HG03457 (cell line): ENCODE measurements around the gene ABCC9.

ENCODE experiments used
- ATAC-seq: cut with Tn5 transposase; IDR thresholded peaks from one replicate; pipeline ENCODE4 v1.9.1; 2021; ENCODE audit warnings: moderate number of reproducible peaks; ENCODE audit not compliant: unreplicated experiment

Gene ABCC9

DNA sequence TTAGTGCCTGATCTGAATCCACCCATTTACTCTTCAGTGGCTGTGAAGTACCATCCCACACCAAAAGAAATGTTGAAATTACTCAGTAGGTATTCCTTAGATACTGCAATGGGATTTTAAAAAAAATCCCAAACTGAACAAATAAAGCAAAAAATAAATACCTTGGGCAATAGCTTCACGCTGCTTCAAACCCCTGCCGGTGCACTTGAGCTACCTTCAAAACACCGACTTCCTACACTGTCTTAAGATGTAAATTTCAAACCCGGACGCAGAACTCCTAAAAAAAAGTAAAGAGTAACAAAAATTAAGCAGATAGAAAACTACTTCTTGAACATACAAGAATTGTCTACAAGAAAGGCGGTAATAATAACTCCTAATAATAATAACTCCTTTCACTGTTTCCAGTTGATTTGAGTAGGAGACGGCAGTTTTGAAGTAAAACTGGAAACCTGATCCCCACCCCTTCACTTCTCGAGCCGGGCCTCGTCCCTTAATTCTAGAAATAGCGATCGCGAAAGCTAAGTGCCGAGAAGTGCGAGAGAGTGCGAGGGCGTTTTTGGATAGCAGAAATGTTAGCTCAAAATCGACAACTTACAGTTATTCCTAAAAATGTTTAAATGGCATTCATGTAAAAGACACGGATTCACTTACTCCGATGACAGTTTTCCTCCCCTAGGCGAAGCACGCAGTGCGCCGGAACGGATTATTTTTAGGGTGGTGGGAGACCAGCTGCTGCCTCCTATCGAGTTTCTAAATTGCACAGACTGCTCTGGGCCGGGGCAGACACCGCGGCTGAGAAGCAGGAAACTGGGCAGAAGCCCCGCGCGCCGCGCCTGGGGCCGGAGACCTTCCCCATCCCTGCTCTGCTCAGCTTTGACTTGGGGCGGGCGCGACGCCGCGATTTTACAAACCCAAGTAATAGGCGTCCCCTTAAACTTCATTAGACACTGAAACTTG lies at the start of gene ABCC9:
ABCC9 (minus strand) TSS at position 878 of the 957 bp plus-strand sequence. CDS start 4,752 bp downstream, outside the sequence.
- ATAC-seq, result no peak

DNA sequence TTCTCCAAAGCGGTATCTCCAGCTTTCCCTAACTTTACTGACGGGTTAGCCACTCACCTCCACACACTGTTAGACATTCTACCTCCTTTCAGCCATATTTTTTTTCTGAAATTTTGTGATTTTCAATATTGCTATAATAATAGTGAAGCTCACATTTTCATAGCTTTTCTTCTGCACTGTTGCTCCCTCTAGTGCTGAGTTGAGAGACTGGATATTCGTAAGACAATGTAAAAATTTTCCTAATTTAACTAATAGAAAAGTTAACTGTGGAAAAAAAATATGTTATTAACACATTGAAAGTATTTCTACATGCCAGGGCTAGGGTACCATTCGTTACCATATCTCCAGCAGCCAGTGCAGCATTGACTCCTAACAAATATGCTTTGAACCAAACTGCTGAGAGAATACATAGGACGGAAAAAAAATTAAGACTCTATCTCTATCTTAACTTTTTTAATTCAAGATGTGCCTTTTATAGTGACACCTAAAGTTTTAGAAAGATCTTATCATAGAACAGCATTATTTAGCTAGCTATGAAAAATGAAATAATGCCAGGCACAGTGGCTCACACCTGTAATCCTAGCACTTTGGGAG lies 48.7 kb upstream of the ABCC9 start:
- ATAC-seq, result no peak

DNA sequence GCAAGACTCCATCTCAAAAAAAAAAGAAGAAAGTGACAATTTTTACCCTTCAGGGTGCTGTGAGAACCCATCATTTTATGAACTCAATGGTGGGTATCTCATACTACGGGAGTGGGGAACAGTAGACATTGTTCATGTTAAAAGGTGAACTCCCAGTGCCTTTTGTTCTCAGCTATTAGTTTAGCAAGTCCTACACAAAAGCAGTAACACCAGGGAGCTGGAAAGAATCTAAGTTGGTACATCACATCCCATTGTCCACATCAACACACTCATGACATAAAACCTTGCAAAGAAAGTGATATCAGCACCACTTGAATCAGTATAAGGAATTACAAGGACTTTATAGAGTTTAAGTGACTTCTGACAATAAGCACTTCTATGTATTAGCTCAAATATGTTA lies 47.4 kb upstream of the ABCC9 start:
- no peak for ATAC-seq

DNA sequence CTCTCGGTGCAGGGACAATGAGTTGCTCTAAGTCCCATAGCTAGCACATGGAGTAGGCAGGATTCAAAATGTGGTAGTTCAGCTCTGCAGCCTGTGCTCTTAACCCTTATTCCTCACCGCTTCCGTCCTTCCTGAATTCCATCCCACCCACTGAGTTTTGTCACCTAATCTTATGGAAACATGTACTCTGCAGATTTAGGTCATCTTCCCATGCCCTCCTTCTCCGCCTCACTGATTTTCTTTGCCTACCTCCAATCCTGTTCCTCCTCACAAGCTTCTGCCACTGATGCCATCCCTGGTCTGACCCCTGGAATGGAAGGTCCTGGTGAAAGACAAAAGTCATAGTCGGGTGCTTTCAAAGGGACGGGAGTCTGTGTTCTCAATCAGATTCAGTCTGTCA lies 46.5 kb upstream of the ABCC9 start:
- ATAC-seq, result no peak

DNA sequence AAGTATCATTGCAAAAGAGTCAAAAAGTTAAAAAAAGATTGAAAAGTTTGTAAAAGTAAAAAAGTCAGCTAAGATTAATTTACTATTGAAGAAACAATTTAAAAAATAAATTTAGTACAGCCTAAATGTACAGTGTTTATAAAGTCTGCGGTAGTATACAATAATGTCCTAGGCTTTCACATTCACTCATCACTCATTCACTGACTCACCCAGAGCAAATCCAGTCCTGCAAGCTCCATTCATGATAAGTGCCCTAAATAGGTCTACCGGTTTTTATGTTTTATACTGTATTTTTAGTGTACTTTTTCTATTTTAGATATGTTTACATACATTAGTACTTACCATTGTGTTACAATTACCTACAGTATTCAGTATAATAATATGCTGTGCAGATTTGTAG lies 43.9 kb upstream of the ABCC9 start:
- no peak for ATAC-seq

DNA sequence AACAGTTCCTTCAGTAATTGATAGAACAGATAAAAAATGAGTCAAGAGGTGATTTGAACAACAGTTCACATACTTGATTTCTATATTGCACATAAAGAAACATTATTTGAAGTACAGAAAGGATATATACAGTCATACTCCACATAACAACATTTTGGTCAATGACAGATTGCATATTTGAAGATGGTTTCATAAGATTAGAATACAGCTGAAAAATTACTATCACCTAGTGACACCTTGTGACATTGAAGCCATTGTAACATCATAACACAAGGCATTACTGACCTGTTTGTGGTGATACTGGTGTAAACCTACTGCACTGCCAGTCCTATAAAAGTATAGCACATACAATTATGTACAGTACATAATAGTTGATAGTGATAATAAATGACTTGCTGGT lies 43.1 kb upstream of the ABCC9 start:
- no peak for ATAC-seq

DNA sequence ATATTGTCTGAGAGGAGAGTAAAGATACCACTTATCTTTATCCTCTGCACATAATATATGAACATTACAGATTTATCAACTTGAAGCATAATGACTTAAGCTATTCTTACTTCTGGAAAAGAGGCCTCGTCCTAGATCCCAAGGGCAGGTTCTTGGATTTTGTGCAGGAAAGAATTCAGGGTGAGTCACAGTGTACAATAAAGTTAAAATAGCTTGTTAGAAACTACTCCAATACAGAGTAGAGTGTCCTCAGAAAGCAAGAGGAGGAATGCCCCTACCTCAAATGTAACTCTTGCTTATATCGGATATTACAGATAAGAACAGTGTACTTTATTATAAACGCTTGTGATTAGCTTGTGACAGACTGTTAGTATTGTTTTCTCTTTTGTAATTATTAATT lies 41.9 kb upstream of the ABCC9 start:
- no peak for ATAC-seq

DNA sequence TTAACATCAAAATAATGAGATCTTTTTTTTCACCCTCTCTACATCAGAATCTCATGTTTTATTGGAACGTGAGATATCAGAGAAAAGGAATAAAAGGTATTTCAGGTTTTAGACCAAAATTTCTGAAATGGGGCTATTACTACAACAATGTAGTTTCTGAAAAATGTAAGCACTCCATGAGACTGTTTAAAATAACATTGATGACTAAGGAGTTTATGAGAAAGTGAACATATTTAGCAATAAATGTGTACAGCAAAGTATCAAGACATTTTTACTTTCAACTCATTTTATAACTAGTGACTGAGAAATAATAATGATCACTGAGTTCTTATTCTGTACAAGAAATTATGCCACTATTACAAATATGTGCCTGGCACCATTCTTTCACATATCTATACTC lies 39.3 kb upstream of the ABCC9 start:
- ATAC-seq, result no peak

DNA sequence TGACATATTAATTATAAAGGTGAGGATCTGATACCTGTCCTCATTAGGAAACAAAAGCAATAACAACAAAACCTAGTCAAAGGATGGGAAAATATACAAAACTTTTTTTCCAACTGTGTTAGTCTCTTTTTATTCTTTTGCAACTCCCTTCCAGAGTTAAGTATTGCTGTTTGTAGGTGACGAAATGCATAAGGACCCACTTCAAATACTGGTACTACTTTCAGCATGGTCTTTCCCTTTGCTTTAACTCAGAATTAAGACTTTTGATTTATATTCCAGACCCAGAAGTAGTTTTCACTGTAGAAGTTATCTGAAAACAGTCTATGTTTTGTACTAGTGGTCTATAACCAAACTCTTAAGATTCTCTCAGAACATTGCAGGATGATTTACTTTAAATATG lies 34.1 kb upstream of the ABCC9 start:
- ATAC-seq, result no peak

DNA sequence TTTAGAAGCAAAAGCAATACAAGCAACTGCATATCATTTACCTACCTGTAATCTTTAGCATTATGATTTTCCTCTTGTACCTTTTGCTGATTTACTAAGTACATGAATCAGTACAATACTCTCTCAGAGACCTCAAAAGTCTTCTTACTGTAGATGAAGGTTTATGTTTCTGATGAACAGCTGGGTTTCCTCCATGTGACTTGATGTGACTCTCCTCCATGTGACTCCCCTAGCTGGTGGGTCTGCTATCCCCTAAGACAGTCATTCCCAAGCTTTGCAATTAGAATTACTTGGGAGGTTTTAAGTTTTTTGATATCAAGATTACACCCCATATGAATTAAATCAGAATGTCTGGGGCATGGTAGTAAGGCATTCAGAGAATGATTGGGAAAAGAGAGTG lies 32.0 kb upstream of the ABCC9 start:
- ATAC-seq, result no peak

DNA sequence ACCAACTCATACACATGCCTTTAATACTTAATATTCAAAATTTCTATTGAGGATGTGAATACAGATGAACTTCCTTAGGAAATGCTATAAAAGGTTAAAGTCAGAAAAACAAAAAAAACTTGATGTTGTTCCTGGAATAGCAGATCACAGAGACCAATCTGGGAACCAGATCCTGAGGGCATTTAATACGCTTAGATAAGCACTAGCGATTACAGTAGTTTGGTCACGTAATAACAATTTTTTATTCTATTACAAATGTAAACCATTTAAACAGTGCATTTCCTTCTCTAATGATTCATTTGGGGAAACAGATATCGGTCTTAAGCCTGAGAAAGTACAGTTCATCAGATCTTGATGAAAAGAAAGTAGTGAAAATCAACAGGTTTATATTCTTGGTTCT lies 30.8 kb upstream of the ABCC9 start:
- ATAC-seq, result no peak

DNA sequence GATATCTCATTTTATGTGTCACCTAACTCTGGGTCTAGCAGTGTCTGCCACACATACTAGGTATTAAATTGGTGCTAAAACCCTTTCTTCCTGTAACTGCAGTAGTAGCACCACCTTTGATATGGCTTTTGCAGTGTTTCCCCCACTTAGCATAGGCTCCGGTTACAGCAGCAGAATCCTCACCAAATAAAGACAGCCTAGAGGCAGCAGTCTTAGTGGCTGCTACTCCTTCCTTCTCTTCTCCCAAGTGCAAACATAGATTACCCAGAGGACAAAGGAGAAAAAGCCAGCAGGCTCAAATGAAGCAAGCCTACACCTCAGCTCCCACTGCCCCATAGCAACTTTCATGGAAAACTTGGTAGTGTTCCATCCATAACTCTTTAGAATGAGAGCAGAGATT lies 30.1 kb upstream of the ABCC9 start:
- no peak for ATAC-seq

DNA sequence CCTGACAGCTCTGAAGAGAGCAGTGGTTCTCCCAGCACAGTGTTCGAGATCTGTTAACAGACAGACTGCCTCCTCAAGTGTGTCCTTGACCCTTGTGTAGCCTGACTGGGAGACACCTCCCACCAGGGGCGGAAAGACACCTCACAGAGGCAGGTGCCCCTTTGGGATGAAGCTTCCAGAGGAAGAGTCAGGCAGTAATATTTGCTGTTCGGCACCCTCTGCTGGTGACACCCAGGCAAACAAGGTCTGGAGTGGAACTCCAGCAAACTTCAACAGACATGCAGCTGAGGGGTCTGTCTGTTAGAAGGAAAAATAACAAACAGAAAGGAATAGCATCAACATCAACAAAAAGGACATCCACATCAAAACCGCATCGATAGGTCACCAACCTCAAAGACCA lies 21.6 kb upstream of the ABCC9 start:
- ATAC-seq, result no peak

DNA sequence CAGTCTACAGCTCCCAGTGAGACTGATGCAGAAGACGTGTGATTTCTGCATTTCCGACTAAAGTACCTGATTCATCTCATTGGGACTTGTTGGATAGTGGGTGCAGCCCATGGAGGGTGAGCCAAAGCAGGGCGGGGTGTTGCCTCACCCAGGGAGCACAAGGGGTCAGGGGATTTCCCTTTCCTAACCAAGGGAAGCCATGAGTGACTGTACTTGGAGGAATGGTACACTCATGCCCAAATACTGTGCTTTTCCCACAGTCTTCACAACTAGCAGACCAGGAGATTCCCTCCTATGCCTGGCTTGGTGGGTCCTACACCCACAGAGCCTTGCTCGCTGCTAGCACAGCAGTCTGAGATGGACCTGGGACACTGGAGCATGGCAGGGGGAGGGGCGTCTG lies 21.0 kb upstream of the ABCC9 start:
- no peak for ATAC-seq

DNA sequence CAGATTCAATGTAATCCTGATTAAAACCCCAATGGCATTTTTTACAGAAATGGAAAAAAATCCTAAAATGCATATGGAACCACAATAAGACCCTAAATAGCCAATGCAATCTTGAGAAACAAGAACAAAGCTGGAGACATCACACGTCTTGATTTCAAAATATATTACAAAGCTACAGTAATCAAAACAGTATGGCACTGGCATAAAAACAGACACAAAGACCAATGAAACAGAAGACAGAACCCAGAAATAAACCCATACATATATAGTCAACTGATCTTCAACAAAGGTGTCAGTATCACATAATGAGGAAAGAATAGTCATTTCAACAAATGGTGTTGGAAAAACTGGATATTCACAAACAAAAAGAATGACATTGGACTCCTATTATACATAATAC lies 9.4 kb upstream of the ABCC9 start:
- ATAC-seq, result no peak

DNA sequence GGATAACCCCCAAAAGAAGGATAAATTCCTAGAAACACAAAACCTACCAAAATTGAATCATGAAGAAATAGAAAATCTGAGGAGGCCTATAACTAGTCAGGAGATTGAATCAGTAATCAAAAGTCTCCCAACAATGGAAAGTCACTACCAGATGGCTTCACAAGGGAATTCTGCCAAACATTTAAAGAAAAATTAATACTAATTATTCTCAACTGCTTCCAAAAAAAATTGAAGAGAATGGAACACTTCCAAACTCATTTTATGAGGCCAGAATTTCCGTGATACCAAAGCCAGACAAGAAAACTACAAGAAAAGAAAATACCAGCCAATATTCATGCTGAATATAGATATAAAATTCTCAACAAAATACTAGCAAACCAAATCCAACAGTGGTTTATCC lies 7.8 kb upstream of the ABCC9 start:
- no peak for ATAC-seq

DNA sequence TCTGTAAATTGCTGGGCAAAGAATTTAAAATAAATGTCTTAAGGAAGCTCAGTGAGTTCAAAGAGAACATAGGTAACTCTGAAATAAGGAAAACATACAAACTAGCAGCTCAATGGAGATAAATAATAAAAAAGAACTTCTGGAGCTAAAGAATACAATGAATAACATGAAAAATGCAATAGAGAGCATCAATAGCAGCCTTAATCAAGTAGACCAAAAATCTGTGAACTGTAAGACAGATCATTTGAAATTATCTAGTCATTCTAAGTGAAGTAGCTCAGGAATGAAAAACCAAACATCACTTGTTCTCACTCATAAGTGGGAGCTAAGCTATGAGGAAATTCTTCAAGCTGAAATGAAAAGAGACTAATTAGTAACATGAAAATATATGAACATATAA lies 5.8 kb upstream of the ABCC9 start:
- ATAC-seq, result no peak

DNA sequence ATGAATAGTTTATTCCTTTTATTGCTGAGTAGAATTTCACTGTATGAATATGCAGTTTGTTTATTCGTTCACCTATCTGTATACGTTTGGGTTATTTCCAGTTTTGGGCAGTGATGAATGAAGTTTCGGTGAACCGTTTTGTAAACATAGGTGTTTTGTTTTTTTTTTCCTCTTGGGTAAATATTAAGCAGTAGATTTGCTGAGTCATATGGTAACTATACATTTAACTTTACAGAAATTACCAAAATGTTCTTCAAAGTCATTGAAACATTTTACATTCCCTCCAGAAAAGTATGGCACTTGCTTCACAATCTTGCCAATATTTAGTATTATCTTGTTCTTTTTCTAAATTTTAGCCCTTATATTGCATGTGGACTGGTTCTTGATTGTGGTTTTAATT lies 3.8 kb upstream of the ABCC9 start:
- ATAC-seq, result no peak

DNA sequence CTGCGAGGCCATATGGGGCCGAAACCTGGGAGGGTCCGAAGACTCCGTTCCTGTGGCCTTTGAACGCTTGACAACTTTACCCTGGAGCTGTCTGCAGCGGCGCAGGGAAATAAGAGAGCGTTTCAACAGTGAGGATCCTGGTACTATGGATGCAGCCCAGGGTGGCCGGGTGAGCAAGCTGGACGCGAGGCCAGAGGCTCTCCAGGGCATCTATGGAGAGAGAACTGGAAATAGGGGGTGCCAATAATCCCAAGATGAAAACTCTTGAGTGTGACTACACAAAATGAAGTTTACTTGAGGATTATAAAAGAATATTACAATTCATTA lies 1.1 kb upstream of the ABCC9 start:
- no peak for ATAC-seq

DNA sequence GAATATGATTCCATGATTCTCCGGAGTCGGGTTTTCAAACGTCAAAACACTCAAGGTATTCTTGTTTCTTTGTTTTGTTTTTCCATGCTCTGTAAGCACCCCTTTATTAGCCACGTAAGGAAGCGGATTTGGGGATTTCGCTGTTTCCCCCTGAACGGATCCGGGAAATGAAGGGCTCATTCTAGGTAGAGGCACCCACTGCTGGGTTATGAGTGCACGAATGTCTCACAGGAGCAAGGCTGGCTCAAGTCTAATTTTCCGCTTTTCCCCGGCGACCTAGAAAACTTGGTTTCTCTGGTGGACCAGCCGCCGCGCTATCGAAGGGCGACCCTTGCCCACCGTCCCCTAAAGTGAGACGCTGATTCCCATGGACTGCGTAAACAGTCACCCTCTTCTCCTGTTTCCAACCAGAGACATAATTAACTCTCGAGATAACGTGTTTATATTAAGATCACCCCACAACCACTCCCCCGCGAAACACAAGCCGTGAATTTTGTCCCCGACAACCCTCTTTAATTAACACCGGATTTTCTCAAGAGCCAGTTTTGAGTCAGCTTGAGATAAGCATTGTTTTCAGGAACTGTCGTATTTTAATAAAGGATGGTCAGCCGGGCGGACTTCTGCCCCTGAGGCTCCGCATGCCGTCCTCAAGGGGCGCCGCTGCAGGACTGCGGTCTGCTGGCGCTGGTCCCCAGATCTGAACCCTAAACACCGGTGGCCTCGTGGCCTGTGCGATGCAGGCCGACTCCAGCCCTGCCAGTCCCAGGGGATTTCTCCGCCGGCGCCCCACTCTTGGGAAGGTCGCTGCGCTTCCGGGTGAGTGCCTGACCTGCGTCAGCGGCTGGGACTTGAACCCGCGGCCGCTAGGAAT lies 515 bp upstream of the ABCC9 start:
- ATAC-seq, result no peak

DNA sequence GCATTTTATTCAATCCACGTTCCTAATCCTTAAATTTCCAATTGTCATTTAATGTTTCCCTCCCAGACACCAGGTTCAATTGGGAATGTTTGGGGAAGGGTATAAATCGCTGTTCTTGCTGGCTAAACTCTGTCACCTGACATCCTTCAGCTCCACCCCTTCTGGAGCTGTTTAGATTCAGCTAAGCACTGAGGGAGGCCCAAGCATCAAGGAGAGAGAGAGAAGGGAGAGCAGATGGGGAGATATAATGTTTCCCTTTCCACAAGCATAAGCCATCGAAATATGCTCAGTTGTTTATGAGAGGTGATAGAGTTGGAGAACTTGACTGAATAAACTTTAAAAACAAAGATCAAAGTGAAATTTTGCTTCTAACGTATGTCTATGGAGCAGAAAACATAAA lies 1.8 kb downstream of the ABCC9 start:
- no peak for ATAC-seq

DNA sequence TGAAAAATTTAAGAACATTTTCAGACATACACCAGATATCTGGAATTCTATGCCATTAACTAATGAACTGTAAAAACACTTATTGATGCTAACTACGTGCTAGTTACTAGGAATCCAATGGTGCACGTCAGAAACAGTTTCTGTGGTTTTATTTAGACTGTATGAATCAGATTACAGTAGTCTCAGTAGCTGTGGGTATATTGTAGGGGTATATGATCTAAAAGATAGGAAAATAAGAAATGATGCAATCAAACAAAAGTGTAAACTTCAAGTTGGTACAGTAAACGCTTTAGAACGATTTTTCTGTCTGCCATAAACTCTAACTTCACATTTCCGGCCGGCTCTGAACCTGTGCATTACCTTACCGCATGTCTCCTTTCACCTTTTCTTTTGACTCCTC lies 2.3 kb downstream of the ABCC9 start:
- no peak for ATAC-seq
